CD14-positive monocyte (primary cell): Measurements from ENCODE around the gene PIK3R3. TPM values are rescaled to one million over a fixed set of nuclear protein-coding genes. Genes with fewer than 3 reads are reported as not detected.

Experiments used
- DNase-seq, 3 donors: peaks; one replicate each; pipeline ENCODE4 v3.0.0-alpha.2; 2011 to 2022
- H2AFZ ChIP-seq: 2 replicates; pipeline ENCODE4 v1.6.0; 2012; ENCODE audit warnings: mild to moderate bottlenecking, low read depth, low read length, inconsistent platforms; ENCODE audit not compliant: insufficient read depth, poor library complexity, severe bottlenecking
- H3K27ac ChIP-seq, 2 donors: 1 replicate in 1 of 2; 2 replicates in 1 of 2; pipeline ENCODE4 v1.5.1; 2012 to 2013; ENCODE audit warnings: low read length in 2 of 2, control low read depth in 1 of 2, inconsistent platforms in 1 of 2, low read depth in 1 of 2, mild to moderate bottlenecking in 1 of 2
- H3K27me3 ChIP-seq, 2 donors: one replicate each; pipeline versions ENCODE4 v1.6.0 to v1.6.1; 2011 to 2013; ENCODE audit warnings: low read length in 2 of 2; ENCODE audit not compliant: control insufficient read depth in 2 of 2, insufficient read depth in 2 of 2
- H3K36me3 ChIP-seq, 2 donors: replicated peaks in 1 of 2; 1 replicate in 1 of 2; 2 replicates in 1 of 2; pipeline versions ENCODE4 v1.5.1 to v1.6.1; 2012 to 2013; ENCODE audit warnings: low read length in 2 of 2, control low read depth in 1 of 2, inconsistent platforms in 1 of 2, mild to moderate bottlenecking in 1 of 2; ENCODE audit not compliant: insufficient read depth in 2 of 2, control insufficient read depth in 1 of 2
- H3K4me1 ChIP-seq, 2 donors: 1 replicate in 1 of 2; 2 replicates in 1 of 2; pipeline versions ENCODE4 v1.5.1 to v1.6.1; 2012 to 2013; ENCODE audit warnings: low read length in 2 of 2, control low read depth in 1 of 2, inconsistent platforms in 1 of 2, mild to moderate bottlenecking in 1 of 2, moderate library complexity in 1 of 2; ENCODE audit not compliant: insufficient read depth in 2 of 2, control insufficient read depth in 1 of 2
- H3K4me2 ChIP-seq: replicated peaks from 2 replicates; pipeline ENCODE3; 2012; ENCODE audit warnings: low read length, moderate library complexity, mild to moderate bottlenecking; ENCODE audit not compliant: poor library complexity, severe bottlenecking; ENCODE audit errors: extremely low read depth
- H3K4me3 ChIP-seq, 3 experiments: fragments of 200-600 bp in 1 of 3; sonication (generic) in 1 of 3; replicated peaks in 1 of 3; 1 replicate in 2 of 3; 2 replicates in 1 of 3; pipeline ENCODE4 v1.5.1; 2011 to 2013; ENCODE audit warnings: low read length in 3 of 3, mild to moderate bottlenecking in 3 of 3, control low read depth in 2 of 3, low read depth in 2 of 3, inconsistent platforms in 1 of 3, moderate library complexity in 1 of 3
- H3K79me2 ChIP-seq: 2 replicates; pipeline ENCODE4 v1.6.0; 2012; ENCODE audit warnings: mild to moderate bottlenecking, control low read depth, inconsistent platforms, low read length, moderate library complexity; ENCODE audit not compliant: insufficient read depth
- H3K9ac ChIP-seq: 2 replicates; pipeline ENCODE4 v1.6.0; 2017; ENCODE audit warnings: low read length, mild to moderate bottlenecking; ENCODE audit not compliant: insufficient read depth, poor library complexity, severe bottlenecking
- H3K9me3 ChIP-seq, 2 donors: replicated peaks in 1 of 2; 1 replicate in 1 of 2; 2 replicates in 1 of 2; pipeline versions ENCODE4 v1.5.1 to v1.6.1; 2012 to 2013; ENCODE audit warnings: low read length in 2 of 2, control low read depth in 1 of 2; ENCODE audit not compliant: control insufficient read depth in 1 of 2, insufficient read depth in 1 of 2
- H4K20me1 ChIP-seq: 2 replicates; pipeline ENCODE4 v1.6.0; 2012; ENCODE audit warnings: mild to moderate bottlenecking, low read length, control low read depth, moderate library complexity; ENCODE audit not compliant: insufficient read depth
- H3K27ac Mint-ChIP-seq, 7 donors: one replicate each; pipeline ENCODE4 v1.8.0; 2020; ENCODE audit warnings: mild to moderate bottlenecking in 7 of 7, mixed read lengths in 7 of 7, moderate library complexity in 6 of 7, inconsistent platforms in 2 of 7
- H3K27me3 Mint-ChIP-seq, 3 donors: one replicate each; pipeline ENCODE4 v1.8.0; 2021 to 2022; ENCODE audit warnings: low read depth in 3 of 3, mild to moderate bottlenecking in 3 of 3, mixed read lengths in 3 of 3, moderate library complexity in 3 of 3, inconsistent platforms in 1 of 3
- H3K36me3 Mint-ChIP-seq, 2 donors: one replicate each; pipeline ENCODE4 v1.8.0; 2020; ENCODE audit warnings: mixed read lengths in 2 of 2, inconsistent platforms in 1 of 2, mild to moderate bottlenecking in 1 of 2
- H3K4me1 Mint-ChIP-seq: one replicate; pipeline ENCODE4 v1.8.0; 2020; ENCODE audit warnings: mild to moderate bottlenecking, mixed read lengths
- H3K4me3 Mint-ChIP-seq, 2 donors: one replicate each; pipeline ENCODE4 v1.8.0; 2020; ENCODE audit warnings: mild to moderate bottlenecking in 2 of 2, mixed read lengths in 2 of 2, moderate library complexity in 1 of 2
- H3K9me3 Mint-ChIP-seq, 7 donors: one replicate each; pipeline ENCODE4 v1.8.0; 2020 to 2022; ENCODE audit warnings: mixed read lengths in 7 of 7, mild to moderate bottlenecking in 6 of 7, moderate library complexity in 6 of 7, inconsistent platforms in 2 of 7
- CTCF ChIP-seq: fragments of 200-600 bp; IDR thresholded peaks from one replicate; pipeline ENCODE4 v1.8.0; 2022; ENCODE audit warnings: antibody characterized with exemption, mild to moderate bottlenecking
- WGBS: methylation state at CpG from one replicate; pipeline ENCODE4 v1.1.5; 2013; ENCODE audit warnings: missing lambda C conversion rate; ENCODE audit not compliant: insufficient coverage; 5-methylcytosine and 5-hydroxymethylcytosine counted together
- intact Hi-C, 2 donors: fragments of 100-400 bp; cut with micrococcal nuclease; formaldehyde crosslinking; loops; one replicate each; pipeline versions ENCODE4 v1.15.0 to v1.15.1; 2023
- polyA plus RNA-seq, 3 donors: library from polyadenylated mRNA; depleted of rRNA in 1 of 3; unstranded in 2 of 3; stranded (reverse) in 1 of 3; fragments of 300-500 nt in 2 of 3; fragments of >200 nt in 1 of 3; fragmentation: Illumina TruSeq in 2 of 3; gene quantifications; 1 replicate in 2 of 3; 2 replicates in 1 of 3; pipeline ENCODE4 v1.2.3, GENCODE V29; 2012 to 2021

Gene PIK3R3
- polyA plus RNA-seq, 3 donors: 0.09 to 0.28 (median 0.17) TPM

GRCh38 chr1:46030074-46030870, 102.2 kb downstream of the PIK3R3 start:
- no peak overlapping the region for H3K4me3 ChIP-seq
- Mint-ChIP-seq H3K9me3 (no peaks in the 10 kb centered on the region), H3K4me1 (no peaks in the 10 kb centered on the region), H3K27ac (peak overlapping the region in 2 of 7 donors; percentile 15 to 58), H3K36me3 (peaks cover 58 to 63% of the 10 kb centered on the region in 2 donors), H3K4me3 (no peak overlapping the region), H3K27me3 (no peaks in the 10 kb centered on the region)
- no peak overlapping the region for H3K27ac ChIP-seq
- no peak for TF ChIP-seq CTCF
- H2AFZ ChIP-seq: no peak overlapping the region
- H3K27me3 ChIP-seq: no peaks in the 10 kb centered on the region
- 97% methylated on average over 16 of the region's 18 CpGs for WGBS
- no peaks in the 10 kb centered on the region for H3K79me2 ChIP-seq
- intact Hi-C loops: no loop called here
- no peak for DNase-seq
- no peaks in the 10 kb centered on the region for H3K9me3 ChIP-seq
- no peaks in the 10 kb centered on the region for H4K20me1 ChIP-seq
- no peak overlapping the region for H3K9ac ChIP-seq
- H3K4me2 ChIP-seq: no peak overlapping the region
- peaks cover 40 to 54% of the 10 kb centered on the region in 2 donors for H3K36me3 ChIP-seq
- no peaks in the 10 kb centered on the region for H3K4me1 ChIP-seq

GRCh38 chr1:46027788-46028573, 104.4 kb downstream of the PIK3R3 start:
- H3K9ac ChIP-seq: no peak overlapping the region
- H3K79me2 ChIP-seq: no peaks in the 10 kb centered on the region
- no peaks in the 10 kb centered on the region for H3K27me3 ChIP-seq
- no peaks in the 10 kb centered on the region for H3K9me3 ChIP-seq
- H3K4me1 Mint-ChIP-seq: no peaks in the 10 kb centered on the region
- no peak overlapping the region for H2AFZ ChIP-seq
- H3K9me3 Mint-ChIP-seq: peaks cover 0 to 2% (median 0%) of the 10 kb centered on the region in 7 donors
- no peak for DNase-seq
- H3K4me1 ChIP-seq: no peaks in the 10 kb centered on the region
- H3K36me3 Mint-ChIP-seq: peaks cover 58 to 67% of the 10 kb centered on the region in 2 donors
- H3K4me2 ChIP-seq: no peak overlapping the region
- H3K27ac Mint-ChIP-seq: no peak overlapping the region
- H4K20me1 ChIP-seq: no peaks in the 10 kb centered on the region
- intact Hi-C loops: no loop called here
- no peak overlapping the region for H3K27ac ChIP-seq
- WGBS: 100% methylated on average over 2 of the region's 8 CpGs
- H3K4me3 Mint-ChIP-seq: no peak overlapping the region
- H3K4me3 ChIP-seq: no peak overlapping the region
- TF ChIP-seq CTCF: no peak
- H3K36me3 ChIP-seq: peaks cover 47 to 68% of the 10 kb centered on the region in 2 donors
- no peaks in the 10 kb centered on the region for H3K27me3 Mint-ChIP-seq
